CD4-positive, alpha-beta T cell treated with Interleukin-1 beta for 1 hour (primary cell): Measurements from ENCODE around the gene RNU1-4.
"Not testable (repeated sequence)": the region's sequence is repeated elsewhere in the genome, so short reads cannot be mapped to it uniquely, and the experiment has no call there.

ENCODE experiments used
- DNase-seq, 2 donors: peaks; one replicate each; pipeline ENCODE4 v3.0.0-alpha.2; 2020 to 2022

RNU1-4 gene

DNA sequence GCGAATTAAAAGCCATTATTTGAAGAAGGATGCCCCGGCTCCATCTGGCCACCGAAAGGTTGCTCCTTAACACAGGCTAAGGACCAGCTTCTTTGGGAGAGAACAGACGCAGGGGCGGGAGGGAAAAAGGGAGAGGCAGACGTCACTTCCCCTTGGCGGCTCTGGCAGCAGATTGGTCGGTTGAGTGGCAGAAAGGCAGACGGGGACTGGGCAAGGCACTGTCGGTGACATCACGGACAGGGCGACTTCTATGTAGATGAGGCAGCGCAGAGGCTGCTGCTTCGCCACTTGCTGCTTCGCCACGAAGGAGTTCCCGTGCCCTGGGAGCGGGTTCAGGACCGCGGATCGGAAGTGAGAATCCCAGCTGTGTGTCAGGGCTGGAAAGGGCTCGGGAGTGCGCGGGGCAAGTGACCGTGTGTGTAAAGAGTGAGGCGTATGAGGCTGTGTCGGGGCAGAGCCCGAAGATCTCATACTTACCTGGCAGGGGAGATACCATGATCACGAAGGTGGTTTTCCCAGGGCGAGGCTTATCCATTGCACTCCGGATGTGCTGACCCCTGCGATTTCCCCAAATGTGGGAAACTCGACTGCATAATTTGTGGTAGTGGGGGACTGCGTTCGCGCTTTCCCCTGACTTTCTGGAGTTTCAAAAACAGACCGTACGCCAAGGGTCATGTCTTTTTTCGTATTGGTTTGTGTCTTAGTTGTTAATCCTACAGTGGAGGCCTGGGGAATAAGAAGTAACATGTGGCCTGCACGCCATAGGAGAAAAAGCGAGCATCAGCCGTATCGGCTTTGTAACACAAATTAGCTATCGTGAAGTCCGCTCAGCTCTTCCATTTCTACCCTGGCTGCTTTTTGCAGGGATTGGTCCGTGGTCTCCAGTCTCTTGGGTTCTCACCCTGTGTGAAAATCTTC is at the start of gene RNU1-4:
RNU1-4 (plus strand) TSS at position 470 of the 918 bp plus-strand sequence.
- DNase-seq, result not testable (repeated sequence)

DNA sequence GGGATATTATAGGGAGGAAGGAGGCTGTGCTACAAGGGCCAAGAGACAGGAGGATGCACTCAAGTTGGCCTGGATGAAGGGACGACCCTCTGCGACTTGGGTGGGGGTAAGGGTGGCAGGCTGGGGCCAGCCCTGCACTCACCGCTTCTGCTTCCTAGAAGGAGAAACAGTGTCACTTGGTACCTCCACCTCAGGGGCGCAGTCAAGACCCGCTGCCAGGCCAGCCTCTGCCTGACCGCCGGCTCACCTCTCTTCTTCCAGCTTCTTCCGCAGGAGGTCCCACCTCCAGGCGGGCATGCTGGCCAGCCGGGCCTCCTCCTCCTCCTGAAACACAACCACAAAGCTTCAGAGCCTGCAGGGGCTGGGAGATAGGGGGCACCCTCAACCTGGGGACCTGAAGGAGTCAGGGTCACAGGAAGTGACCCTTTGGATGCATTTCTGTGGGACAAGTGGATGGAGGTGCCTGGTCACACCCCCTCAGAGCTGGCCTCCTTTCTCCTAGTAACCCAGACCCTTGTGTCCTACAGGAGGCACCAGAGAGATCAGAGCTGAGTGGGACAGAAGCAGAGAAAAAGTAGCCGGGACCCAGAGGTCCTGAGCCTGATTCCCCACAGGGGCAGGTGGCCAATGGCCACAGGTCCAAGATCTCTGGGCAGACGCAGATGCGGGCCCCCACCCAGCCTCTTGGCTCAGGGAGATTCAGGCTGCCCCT is 49.2 kb upstream of the RNU1-4 start:
- DNase-seq, result not testable (repeated sequence)

DNA sequence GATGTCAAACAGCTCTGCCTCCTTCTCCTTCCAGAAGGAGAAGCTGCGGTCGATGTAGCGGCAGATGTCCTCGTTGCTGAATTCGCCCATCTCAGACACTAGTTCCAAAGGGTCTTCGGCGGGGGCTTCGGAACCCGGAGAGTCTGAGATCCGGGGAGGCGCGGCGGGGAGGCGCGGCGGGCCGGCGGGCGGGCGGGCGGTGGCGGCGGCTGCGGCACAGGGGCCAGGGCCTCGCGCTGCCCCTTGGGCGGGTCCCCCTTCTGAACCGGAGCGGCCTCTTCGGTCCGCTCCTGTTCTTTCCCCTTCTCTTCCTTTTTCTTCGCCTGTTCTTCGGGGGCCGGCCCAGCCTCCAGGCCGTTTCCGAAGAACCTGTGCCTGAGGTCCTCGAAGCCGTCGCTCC is 48.0 kb upstream of the RNU1-4 start:
- DNase-seq, result not testable (repeated sequence)

DNA sequence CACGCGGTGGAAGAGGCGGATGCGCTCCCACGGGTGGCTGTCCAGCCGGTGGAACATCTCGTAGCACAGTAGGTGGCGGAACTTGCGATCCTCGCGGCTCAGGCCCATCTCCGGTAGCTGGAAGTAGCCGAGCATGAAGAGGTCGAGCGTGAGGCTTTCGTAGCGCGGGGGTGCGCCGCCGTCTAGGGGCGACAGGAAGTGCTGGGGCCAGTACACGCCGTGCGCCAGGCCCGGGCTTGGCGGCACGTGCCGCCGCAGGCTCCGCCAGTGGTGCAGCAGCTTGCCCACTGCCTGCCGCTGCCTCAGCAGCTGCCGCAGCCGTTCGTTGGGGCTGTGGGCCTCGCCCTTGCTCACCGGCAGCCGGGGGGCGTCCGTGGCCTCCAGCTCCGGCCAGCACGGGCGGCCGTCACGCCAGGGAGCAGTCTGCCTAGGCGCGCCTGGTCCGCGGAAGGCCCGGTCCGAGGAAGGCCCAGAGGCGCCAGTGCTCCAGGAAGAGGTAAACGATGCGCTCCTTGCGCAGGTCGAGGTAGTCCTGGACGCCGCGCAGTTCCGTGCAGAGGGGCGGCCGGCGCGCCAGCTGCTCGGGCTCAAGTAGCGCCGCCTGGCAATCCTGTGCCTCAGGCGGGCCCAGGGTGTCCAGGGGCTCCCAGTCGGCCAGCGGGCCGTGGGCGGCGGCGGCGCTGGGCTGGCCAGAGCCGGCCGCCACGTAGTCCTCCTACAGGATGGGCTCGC is 47.4 kb upstream of the RNU1-4 start:
- not testable (repeated sequence) for DNase-seq

DNA sequence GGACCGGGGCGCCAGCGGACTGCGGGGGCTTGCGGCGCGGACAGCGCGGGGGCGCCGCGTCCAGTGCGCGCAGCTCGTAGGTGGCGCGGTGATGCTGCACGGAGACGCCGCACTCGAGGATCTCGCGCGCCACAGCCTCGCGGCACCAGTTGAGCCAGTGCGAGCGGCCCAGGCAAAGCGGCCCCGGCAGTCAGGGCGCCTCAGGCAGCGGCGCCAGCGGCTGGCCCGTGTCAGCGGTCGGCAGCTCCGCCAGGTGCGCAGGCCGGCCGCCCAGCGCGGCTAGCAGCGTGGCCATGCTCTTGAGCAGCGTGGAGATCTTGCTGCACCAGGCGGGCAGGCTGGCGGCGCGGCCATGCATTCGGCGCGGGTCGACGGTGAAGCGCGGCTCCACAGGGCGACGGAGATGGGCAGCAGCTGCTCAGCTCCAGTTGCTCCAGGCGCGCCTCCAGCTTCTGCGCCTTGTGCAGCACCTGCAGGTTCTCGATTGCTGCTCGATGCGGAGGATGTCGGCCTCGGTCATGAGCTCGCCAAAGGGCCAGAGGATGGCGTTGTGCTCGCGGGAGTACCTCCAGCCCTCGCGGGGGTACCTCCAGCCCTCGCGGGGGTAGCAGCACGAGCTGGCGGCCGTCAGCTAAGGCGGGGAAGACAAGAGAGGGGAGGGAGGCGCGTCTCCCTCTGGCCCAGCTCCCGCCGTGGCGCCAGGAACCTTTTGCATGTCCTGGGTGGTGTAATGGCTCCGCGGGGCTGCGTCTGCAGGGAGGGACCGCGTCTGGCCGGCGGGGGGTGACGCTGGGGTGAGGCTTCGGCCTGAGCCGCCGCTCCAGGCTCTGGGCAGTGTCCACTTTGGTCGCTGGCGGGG is 46.6 kb upstream of the RNU1-4 start:
- not testable (repeated sequence) for DNase-seq

DNA sequence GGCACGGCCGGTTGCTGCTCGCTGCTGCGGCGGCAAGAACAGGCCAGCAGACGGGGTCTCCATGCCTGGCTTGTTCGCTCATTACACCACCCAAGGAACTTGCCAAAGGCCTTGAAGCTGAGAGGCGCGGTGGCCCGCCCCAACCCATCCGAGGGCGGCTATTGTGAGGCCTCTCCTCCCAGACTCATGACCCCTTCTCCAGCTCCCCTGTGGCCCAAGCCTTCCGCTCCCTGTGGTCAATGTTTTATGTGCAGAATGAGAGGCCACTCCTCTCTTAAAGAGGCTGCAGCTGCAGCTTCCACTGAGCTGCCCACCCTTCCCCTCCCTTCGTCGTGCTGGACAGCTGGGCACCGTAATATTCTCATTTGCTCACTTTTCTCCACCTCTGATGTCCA is 46.0 kb upstream of the RNU1-4 start:
- not testable (repeated sequence) for DNase-seq

DNA sequence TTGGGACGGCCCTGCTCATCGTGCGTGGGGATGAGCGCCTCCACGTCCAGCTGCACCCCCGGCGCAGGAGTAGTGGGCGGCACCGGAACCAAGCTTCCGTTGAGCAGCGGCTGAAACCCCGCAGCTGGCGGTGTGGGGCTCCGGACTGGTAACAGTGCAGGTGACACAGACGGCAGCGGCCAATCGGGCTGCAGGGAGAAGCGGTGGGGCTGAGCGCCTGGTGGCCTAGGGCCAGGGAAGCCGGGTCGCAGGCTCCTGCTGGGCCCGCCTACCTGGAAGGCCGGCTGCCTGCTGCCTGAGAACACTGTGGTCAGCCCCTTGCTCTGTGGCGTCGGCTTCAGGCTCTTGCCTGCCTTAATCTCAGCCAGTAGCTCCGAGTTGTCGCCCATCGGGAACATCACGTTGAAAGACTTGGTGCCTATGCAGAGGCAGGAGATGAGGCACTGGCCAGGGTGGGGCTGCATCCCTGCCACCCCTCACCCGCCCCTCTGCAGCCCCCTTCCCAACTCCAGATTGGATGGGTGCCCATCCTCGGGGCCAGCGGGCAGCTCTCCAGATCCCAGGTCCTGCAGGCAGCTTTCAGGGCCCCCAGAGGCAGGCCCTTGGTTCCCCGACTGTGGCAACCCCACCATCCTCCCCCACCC is 43.7 kb upstream of the RNU1-4 start:
- not testable (repeated sequence) for DNase-seq

DNA sequence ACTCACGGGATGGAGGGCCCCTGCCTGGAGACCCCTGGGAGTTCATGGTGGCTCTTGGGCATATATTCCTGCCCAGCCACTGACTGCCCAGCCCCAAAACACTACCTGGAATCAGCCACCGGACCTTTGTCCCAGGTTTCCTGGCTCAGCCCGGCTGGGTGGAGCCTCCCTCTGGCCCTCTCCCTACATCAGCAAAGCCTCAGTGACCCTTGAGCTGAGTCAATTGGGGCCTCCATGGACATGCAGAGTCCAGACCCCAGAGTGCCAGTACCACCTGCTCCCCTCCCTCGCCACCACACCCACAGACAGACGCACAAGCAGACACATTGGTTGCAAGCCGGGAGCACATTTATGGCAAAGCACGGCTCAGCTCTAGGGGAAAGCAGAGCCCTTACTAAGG is 43.2 kb upstream of the RNU1-4 start:
- DNase-seq, result not testable (repeated sequence)

DNA sequence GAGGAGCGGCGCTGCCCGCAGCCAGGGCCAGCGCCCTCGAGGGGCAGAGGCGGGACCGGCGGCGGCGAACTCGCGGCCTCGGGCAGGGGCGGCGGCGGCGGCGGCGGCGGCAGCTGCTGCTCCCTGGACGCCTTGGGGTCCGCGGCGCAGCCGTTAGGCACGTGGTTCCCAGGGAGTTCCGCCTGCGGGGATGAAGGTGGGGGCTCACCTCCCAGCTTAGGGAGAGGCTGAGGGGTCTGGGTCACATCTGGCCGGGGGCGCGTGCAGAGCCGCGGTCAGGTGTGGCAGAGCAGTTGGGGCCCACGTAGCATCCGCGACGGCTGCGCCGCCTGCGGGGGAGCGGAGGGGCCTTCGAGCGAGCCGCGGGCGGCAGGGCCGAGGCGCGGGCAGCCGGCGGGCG is 40.9 kb upstream of the RNU1-4 start:
- not testable (repeated sequence) for DNase-seq

DNA sequence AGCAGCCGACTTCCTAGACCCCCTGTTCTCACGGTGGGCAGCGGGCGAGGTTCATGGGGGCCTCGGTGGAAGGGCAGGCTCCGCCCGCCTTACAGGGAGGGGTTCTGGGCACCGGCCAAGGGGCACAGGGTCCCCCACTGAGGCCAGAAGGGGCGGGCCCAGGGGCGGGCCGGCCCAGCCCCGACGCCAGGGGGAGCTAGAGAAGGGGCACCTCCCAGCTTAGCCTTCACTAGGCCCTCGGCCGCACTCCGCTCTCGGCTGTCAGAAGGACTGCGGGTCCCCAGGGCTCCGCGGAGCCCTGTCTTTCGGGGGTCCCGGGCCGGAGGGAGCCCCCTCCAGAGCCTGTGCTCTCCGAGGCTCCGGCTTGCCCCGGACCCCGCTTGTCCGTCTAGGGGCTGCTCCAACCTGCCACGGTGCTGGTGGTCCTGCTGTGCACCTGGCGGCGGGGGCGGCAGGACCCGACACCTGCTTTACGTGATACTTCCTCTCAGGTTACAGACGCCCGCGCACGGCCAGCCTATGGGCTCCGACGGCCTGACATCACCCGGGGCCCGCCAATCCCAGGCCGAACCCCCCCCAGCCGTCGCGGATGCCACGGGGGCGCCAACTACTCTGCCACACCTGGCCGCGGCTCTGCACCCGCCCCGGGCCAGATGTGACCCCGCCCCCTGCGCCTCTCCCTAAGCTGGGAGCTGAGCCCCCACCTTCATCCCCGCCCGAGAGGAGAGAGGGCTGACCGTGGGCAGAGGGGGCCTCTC is 40.0 kb upstream of the RNU1-4 start:
- not testable (repeated sequence) for DNase-seq

DNA sequence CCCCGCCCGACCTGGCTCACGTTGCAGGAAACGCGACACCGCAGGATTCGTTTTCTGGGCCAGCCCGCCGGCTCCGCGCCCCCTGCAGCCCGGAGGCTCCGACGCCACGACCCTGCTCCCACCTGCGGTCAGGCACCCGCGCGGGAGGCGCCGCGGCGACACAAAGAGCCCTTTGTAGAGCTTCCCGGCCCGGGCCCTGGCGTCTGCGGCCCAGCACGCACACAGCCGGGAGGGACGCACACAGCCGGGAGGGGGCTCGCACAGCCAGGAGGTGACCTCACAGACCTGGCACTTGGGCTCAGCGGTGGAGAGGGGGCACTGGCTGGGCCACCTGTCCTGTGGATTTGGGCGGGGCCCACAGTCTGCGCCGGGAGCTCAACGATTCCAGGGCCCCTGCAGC is 39.1 kb upstream of the RNU1-4 start:
- DNase-seq, result not testable (repeated sequence)

DNA sequence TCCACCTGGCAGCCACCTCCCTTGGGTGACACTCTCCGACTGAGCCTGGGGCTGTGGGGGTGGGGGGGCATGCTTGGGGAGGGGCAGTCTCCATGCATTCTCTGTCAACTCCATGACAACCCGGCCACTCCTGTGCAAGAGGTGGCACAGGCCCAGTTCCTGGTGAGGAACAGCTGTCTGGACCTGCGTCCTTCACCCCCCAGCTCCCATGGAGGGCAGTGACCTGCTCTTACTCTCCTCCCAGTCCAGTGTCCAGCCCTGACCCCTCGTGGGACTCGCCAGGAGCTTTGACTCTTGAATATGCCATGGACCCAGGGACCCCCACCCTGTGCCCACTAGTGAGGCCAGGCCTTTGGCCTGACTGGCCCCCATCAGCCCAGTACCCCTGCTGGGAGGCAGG is 38.0 kb upstream of the RNU1-4 start:
- DNase-seq, result not testable (repeated sequence)

DNA sequence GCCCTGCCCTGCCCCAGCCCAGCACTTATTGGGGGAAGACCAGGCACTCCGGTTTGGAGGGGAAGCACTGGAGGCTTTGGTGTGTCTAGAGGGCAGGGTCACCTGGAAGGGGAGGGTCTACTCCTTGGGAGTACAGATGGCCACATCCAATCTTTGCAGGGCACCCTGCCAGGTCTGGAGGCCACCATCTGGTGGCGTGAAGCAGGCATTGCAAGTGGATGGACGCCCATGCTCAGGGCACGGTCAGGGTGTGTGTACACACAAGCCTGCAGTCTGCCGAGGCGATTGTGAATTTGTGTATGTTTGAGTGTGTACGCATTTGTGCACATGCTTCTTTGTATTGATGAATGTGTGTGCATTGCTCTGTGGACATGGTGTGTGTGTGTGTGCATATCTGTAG is 37.2 kb upstream of the RNU1-4 start:
- DNase-seq, result not testable (repeated sequence)

DNA sequence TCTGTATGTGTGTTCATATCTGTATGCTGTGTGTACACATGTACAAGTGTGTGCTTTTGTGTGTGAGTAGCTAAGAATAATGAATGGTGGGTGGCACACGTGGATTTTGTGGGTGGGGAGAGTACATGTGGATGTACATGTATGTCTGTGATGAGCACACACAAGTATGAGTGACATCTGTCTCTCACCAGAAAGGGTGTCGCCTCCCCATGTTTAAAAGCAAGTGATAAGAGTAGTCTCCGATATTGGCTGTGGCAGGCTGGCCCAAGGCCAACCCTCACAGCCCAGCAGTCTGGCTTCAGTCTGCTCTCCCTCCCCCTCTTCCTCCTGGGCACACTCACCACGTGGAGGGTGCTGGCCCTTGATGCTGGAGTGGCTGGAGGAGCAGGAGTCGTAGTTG is 36.7 kb upstream of the RNU1-4 start:
- not testable (repeated sequence) for DNase-seq

DNA sequence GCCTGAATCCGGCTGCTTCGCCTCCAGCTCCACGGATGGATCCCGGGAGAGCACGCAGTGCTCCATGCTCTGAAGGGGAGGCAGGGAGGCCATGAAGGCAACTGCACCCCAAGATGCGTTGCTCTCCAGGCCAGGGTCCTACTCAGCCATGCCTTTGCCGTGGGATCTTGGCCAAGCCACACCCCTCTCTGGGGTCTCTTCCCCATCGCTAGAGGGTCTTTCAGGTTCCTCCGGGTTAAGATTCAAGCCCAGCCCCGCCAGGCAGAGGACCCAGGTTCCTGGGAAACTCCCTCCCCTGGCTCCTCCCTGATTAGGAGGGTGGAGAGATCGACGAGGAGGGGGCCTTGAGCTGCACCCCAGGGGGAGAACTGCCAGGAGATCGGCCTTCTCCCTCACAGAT is 36.2 kb upstream of the RNU1-4 start:
- DNase-seq, result not testable (repeated sequence)

DNA sequence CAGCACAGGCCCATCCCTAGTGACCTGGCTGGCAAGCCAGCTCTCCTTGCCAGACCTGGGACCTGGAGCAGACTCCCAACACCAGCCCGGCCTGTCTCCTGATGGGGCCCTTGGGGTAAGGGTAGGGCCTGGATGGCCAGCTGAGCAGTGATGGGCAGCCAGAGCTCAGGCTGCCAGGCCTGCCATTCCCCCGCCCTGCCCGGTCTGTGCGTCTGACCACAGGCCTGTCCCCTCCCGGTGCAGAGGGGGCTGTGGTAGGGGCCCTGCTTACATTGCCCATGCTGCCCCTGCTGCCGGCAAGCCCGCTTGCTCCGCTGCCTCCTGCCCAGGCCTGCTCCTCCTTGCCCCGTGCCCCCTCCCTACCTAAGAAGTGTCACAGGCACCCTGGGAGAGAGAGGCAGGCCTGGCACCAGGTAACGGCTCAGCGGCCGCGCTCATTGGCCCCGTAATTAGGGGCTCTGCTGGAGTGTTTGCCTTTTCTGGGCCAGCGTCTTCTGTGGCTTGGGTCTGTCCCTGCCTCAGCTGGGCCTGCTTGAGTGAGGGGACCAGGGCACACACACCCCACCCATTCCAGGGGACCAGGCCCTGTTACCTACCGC is 35.7 kb upstream of the RNU1-4 start:
- not testable (repeated sequence) for DNase-seq

DNA sequence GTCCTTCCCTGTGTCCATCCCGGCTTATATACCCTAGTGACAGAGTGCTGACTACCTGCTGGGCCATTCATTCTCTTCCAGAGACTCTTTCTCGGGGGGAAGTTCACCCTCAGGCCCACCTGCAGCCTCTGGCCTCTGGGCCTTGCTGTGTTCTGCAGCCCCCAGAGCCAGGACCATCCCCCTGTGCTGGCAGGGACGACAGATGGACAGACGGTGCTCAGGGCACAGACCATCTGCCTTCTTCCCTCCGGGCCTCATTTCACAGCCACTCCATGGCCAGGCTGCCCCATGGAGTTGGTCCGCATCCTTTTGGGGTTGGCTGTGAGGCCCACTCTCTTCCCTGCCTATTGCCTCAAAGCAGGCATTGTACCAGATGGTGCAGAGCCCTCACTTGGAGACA is 34.0 kb upstream of the RNU1-4 start:
- DNase-seq, result not testable (repeated sequence)

DNA sequence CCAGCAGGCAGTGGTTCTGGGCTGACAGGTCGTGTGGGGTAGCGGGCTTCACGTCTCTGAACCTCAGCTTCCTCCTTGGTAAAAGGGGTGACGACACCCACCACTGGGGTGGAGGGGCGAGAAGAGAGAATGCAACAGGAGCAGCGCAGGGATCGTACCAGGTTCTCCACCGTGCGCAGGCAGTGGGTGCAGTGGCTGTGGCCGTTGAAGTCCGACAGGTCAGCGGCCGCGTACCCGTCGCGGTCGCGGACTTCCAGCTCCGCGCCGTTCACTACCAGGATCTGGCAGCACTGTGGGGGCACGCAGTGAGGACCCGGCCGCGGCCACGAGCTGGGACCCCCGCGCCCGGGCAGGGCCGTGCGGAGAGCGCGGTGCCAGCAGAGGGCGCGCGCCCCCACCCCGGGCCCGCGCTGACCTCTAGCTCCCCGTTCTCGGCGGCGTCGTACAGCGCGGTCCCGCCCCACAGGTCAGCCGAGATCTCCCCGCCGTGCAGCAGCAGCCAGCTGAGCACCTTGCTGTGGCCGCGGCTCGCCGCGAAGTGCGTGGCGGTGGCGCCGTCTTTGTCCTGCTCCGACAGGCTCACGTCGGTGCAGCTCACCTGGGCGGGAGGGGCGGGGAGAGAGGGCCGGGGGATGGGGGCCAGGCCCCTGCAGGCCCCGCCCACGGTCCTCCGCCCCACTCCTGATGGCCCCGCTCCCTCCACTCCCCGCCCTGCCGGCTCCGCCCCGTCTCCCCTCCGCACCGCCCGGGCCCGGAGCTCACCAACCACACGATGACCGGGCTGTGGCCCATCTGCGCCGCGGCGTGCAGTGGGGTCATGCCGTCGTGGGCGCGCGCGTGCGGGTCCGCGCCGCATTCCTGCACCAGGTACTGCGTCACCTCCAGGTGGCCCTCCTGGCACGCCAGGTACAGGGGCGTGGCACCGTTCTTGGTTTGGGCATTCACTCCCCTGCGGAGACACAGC is 32.9 kb upstream of the RNU1-4 start:
- not testable (repeated sequence) for DNase-seq

DNA sequence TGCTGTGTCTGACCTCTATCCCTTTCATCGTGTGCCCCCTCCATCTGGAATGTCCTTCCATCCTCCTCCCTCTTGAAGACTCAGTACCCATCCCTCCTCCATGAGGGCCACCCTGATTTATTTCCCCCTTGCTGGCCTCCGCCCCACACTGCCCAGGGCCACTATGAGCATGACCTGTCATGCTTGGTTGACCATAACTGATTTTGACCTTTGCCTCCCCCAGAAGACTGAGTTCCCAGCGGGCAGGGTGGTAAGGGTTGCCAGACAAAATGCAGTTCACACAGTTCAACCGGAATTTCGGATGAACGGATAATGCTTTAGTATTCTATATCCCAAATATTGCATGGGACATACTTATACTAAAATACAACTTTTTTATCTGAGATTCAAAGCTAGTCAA is 31.6 kb upstream of the RNU1-4 start:
- DNase-seq, result not testable (repeated sequence)
